Muscle of arm (tissue), 14 donors: ENCODE measurements around the gene BRD2. TPM values are rescaled to one million over a fixed set of nuclear protein-coding genes. Genes with fewer than 3 reads are reported as not detected.
"Not testable (repeated sequence)": the region's sequence is repeated elsewhere in the genome, so short reads cannot be mapped to it uniquely, and the experiment has no call there.

Experiments
- DNase-seq: peaks from one replicate; pipeline ENCODE4 v3.0.0-alpha.2; 2013
- long read RNA-seq, 11 donors: transcript quantifications; one replicate each; lab custom pipeline, GENCODE V29; 2026
- polyA plus RNA-seq, 12 donors: library from polyadenylated mRNA; unstranded; fragments of 120-200 nt; gene quantifications; one replicate each; pipeline ENCODE4 v1.2.1, GENCODE V29; 2013; ENCODE audit not compliant: insufficient read length in 12 of 12

The BRD2 gene
- 100 to 1,000 TPM; 144 to 876 (median 162) TPM for polyA plus RNA-seq
- long read RNA-seq, donor 1, transcript BRD2-209 (2 exons, 1,628 nt) = minor isoform, 9 of 173 reads
- long read RNA-seq, donor 1, transcript BRD2-219 (9 exons, 2,338 nt) = minor isoform, 7 of 173 reads
- long read RNA-seq, donor 1, transcript BRD2-218 (2 exons, 565 nt) = minor isoform, 5 of 173 reads
- long read RNA-seq, donor 1, transcript BRD2-211 (3 exons, 759 nt) = major isoform, 30 of 173 reads
- long read RNA-seq, donor 1, partial matches to known transcripts = 119 of 173 reads
- long read RNA-seq, donor 1, other reads (novel, unspliced or antisense) = 0 of 173 reads
- long read RNA-seq, donor 2, transcript BRD2-219 (9 exons, 2,338 nt) = minor isoform, 5 of 65 reads
- long read RNA-seq, donor 2, transcript BRD2-211 (3 exons, 759 nt) = major isoform, 20 of 65 reads
- long read RNA-seq, donor 2, partial matches to known transcripts = 35 of 65 reads
- long read RNA-seq, donor 2, other reads (novel, unspliced or antisense) = 0 of 65 reads
- long read RNA-seq, donor 3, transcript BRD2-211 (3 exons, 759 nt) = major isoform, 5 of 32 reads
- long read RNA-seq, donor 3, partial matches to known transcripts = 21 of 32 reads
- long read RNA-seq, donor 3, other reads (novel, unspliced or antisense) = 0 of 32 reads
- long read RNA-seq, donor 4, transcript BRD2-211 (3 exons, 759 nt) = major isoform, 14 of 18 reads
- long read RNA-seq, donor 4, partial matches to known transcripts = 0 of 18 reads
- long read RNA-seq, donor 4, other reads (novel, unspliced or antisense) = 0 of 18 reads
- long read RNA-seq, donor 5, transcript BRD2-211 (3 exons, 759 nt) = major isoform, 15 of 72 reads
- long read RNA-seq, donor 5, partial matches to known transcripts = 50 of 72 reads
- long read RNA-seq, donor 5, other reads (novel, unspliced or antisense) = 0 of 72 reads
- long read RNA-seq, donor 6, full-length matches to known transcripts = 14 of 29 reads
- long read RNA-seq, donor 6, partial matches to known transcripts = 15 of 29 reads
- long read RNA-seq, donor 6, other reads (novel, unspliced or antisense) = 0 of 29 reads
- long read RNA-seq, donor 7, transcript BRD2-211 (3 exons, 759 nt) = major isoform, 21 of 35 reads
- long read RNA-seq, donor 7, partial matches to known transcripts = 7 of 35 reads
- long read RNA-seq, donor 7, other reads (novel, unspliced or antisense) = 0 of 35 reads
- long read RNA-seq, donor 8, full-length matches to known transcripts = 23 of 51 reads
- long read RNA-seq, donor 8, partial matches to known transcripts = 28 of 51 reads
- long read RNA-seq, donor 8, other reads (novel, unspliced or antisense) = 0 of 51 reads
- long read RNA-seq, donor 9, transcript BRD2-211 (3 exons, 759 nt) = major isoform, 8 of 25 reads
- long read RNA-seq, donor 9, partial matches to known transcripts = 12 of 25 reads
- long read RNA-seq, donor 9, other reads (novel, unspliced or antisense) = 0 of 25 reads
- long read RNA-seq, donor 10, transcript BRD2-211 (3 exons, 759 nt) = major isoform, 14 of 66 reads
- long read RNA-seq, donor 10, partial matches to known transcripts = 49 of 66 reads
- long read RNA-seq, donor 10, other reads (novel, unspliced or antisense) = 0 of 66 reads
- long read RNA-seq, donor 11, full-length matches to known transcripts = 45 of 99 reads
- long read RNA-seq, donor 11, partial matches to known transcripts = 54 of 99 reads
- long read RNA-seq, donor 11, other reads (novel, unspliced or antisense) = 0 of 99 reads

DNA sequence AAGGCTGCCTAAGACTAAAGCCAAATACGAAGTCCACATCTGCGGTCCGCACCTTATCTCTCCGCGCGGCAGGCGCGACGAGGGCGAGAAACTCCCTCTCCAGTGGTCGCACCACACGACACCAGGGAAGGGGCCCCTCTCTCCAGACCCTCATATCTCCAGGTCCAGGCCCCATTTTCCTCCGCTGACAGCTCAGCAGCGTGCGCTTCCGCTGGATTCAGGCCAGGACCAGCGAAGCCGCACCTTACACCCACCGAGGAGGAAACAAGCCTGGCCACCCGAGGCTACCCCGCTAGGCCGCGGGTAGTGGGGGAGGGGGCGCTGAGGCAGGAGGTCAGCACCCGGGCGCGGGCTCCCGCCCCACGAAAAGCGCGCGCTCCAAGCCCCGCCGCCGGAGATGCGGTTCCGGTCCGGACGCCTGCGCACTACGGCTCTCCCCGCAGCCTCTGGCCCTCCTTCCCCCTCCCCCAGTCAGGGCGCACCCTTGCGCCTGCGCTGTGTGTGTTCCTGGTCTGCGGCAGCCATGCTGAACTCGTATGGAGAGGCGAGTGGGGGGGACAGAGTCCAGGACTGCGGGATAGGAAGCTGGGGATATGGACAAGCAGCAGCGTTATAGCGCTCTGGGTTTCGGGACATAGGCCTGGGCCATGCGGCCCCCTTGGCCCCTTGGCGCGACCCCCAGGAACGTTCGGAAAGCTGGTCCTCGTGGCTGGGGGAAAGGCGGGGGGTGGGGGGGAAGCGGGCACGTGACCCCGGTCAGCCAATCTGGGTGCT lies at the start of gene BRD2:
BRD2 (plus strand) TSS at position 502 of the 774 bp plus-strand sequence. CDS start 4,305 bp downstream, outside the sequence.
- DNase-seq = peak; percentile 99

DNA sequence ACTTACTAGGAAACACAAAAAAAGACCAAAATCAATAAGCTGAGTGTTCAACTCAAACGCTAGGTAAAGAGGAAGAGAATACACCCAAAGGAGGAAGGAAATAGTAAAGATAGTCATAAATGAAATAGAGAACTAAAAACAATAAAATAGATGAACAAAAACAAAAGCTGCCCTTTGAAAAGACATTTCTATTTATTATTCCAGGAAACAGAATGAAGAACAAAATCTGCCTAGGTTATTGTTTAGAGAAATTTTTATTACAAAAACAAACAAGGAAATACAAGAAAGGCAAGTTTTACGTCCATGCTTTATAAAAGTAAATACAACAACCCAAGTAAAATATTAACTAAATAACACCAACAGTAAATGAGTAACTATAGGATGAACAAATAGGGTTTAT lies 47.7 kb upstream of the BRD2 start:
- no peak for DNase-seq

DNA sequence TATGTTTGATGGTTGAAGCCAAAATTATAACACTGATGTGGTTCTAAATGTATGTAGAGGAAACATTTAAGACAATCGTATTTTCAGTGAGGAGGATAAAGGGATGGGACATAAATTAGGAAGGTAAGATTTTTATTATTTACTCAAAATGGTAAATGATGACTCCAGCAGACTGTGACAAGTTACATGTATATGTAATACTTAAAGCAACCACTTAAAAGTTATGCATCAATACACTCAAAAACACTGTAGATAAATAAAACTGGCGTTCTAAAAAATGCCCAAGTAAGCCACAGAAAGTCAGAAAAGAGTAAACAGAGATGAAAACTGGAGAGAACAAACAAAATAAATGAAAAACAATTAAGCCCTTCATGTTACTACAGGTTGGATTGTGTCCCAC lies 46.3 kb upstream of the BRD2 start:
- DNase-seq = no peak

GRCh38 chr6:32931211-32931610 lies 37.2 kb upstream of the BRD2 start:
- DNase-seq = no peak

DNA sequence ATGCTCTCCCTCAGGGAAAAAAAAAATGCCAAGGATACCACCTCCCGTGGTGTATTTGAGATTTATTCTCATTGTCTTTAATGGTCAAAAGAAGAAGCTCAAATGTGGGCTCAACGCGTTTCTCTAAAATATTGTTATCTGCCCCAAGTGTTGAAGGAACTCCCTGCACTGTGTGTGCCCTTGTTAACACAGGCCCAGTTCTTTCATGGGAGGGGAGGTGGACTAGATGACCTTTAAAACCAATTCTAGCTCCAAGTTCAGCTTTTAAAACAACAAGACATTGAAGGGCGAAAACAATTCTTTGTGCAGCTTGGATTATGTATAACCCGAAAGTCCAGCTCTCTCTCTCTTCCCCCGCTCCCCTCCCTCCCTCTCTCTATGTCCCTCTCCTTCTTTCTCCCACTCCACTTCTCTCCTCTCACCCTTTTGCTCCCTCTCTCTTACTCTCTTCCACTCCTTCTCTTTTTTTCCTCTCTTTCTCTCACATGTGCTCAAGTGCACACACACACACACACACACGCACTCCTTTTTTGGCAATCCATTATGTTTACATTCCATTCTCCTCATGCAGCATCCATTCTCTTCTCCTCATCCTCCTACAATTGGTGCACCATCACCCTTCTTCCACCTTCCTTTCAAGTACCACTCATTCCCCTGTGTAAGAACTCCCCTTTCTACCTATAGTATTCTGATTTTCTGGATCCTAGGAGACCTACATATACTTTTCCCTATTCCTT lies 36.1 kb upstream of the BRD2 start:
- DNase-seq = no peak

DNA sequence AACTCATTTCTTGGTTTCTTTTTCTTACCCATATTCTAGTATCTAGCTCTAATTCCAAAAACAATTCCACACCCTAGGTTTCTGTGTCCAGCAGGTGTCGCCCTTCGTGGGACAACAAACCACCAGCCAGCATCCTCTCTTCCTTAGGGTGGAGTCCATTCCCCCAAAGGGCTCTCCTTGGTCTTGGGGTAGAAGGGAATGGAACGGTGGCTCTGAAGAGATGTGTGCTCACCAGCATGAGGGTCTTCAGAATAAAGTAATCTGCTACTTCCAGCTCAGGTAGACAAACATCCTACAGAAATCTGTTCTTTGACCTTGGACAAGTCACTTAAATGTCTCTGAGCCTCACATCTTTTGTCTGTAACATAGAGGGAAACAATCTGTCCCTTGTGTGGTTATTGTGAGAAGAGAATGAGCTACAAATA lies 34.7 kb upstream of the BRD2 start:
- DNase-seq = peak; percentile 72

GRCh38 chr6:32935551-32936238 lies 32.7 kb upstream of the BRD2 start:
- no peak for DNase-seq

- DNase-seq = no peak
These were observed 31.9 kb upstream of the BRD2 start for GRCh38 chr6:32936239-32937152.

DNA sequence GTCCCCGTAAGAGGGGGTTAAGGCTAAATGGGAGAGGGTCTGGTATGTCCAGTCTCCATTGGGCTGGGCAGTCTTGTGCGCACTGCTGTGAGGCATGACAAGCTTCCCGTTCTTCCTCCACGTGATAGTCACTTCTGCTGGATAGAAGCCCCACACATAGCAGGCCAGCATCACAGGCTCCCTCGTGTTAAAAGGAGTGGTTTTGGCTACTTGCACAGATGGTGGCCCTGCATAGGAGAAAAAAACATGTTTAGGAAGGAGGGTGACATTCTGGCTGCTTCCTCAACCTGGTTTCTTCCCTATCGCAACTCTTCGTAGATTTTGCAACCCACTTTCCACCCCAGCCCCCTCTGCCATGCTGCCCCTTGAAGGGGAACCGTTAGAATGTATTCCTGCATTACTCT lies 31.2 kb upstream of the BRD2 start:
- DNase-seq = no peak

DNA sequence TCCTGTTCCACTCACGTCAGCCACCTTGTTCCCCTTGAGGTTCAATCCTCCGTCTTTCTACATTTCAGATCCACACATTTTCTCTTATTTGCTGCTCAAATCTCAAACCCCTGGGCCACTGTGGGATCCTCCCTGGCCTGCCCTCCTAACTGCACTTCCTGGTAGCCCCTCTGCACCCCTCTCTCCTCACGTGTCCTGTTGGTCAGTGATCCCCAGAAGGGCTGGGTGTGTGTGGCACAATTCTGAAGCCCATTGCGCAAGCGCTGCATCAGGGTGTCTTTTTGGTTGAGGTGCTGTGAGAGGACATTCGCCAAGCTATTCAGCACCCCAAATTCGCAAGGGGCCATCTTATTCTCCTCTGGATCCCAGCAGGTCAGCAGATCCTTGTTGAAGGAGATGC lies 29.9 kb upstream of the BRD2 start:
- no peak for DNase-seq

DNA sequence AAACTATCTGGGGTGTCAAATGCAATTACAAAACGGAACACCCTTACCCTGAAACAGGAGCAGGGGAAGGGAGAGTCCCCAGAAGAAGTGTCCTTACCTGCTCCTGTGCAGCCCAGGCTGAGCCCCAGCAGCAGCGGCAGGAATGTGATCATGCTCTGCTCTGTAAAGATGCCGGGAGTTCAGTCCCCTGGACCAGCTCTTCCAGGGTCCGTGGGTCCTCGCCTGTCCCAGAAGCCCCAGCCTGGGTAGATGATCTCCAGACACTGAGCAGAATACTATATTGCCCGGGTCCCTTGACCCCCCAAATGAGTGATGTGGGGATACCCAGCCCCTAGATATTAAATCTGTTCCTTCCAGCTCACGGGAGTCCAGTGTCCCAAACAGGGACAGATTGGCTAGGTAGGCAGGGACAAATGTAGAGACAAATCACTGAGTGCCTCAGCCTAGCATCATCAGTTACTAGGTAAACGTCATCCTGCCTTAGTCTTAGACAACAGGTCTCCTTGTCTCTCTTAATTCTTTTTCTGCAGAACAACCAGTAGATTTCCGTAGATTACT lies 27.7 kb upstream of the BRD2 start, which contains the start of gene HLA-DMB:
HLA-DMB (minus strand) TSS at position 373 of the 558 bp plus-strand sequence; CDS start at position 152, 221 bp downstream.
- DNase-seq = peak; percentile 76

- no peak for DNase-seq
These were observed 27.1 kb upstream of the BRD2 start for GRCh38 chr6:32941214-32941768.

- not testable (repeated sequence) for DNase-seq
These were observed 25.8 kb upstream of the BRD2 start for GRCh38 chr6:32942555-32943123.

DNA sequence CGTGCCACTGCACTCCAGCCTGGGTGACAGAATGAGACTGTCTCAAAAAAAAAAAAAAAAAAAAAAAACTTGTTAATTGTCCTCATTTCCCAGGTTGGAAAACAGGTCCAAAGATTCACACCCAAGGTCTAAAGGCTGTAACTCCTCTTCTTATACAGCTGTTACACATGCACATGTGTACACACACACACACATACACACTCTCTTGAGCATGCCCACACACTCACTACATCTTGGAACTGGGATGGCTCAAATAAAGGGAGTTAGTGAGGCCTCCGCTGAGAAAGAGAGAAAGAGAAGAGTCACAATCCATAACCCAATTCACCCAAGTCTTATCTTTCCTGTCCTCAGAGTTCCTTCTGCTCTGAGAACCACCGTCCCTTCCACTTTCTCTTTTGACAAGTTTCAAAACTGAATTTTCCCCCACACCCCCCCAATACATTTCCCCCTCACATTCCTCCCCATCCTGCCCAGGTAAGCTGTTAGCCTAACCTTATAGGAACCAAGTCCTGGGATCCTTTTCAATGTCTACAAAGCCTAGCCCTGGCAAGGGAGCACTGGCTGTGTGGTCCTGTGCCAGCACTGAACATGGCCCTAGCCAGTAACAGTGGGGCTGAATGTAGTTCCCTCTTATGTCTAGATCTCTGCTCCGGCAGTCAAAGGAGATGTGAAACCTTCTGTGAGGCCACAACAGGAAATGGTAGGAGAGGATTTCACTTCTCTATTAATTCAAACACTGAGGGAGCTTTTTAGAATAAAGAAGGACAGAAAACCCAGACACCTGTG lies 24.3 kb upstream of the BRD2 start:
- no peak for DNase-seq

GRCh38 chr6:32945108-32945760 lies 23.2 kb upstream of the BRD2 start:
- no peak for DNase-seq
